WTC11 (cell line): ENCODE measurements around the gene PA2G4. TPM values are rescaled to one million over a fixed set of nuclear protein-coding genes. Genes with fewer than 3 reads are reported as not detected.

Experiments
- ATAC-seq: fragments of 200-7000 bp; cut with Tn5 transposase; 2 replicates; pipeline ENCODE4 v1.10.0; 2021; ENCODE audit warnings: mild to moderate bottlenecking, moderate library complexity
- CTCF ChIA-PET: fragments of 300-600 bp; sonication (Branson Sonifier 250); formaldehyde crosslinking; loops from one replicate; lab custom pipeline; 2021; ENCODE audit warnings: antibody characterized with exemption; lab: Charles Lee
- POLR2A ChIA-PET: fragments of 350-600 bp; sonication (Branson Sonifier 250); formaldehyde crosslinking; loops from one replicate; lab custom pipeline; 2021; ENCODE audit warnings: antibody characterized with exemption; lab: Charles Lee
- DNase-seq: peaks from one replicate; pipeline ENCODE4 v3.0.0; 2021; ENCODE audit warnings: low spot score
- H3K27ac Mint-ChIP-seq: 2 replicates; pipeline ENCODE4 v1.8.0; 2021; ENCODE audit warnings: mixed read lengths
- H3K27me3 Mint-ChIP-seq: 2 replicates; pipeline ENCODE4 v1.8.0; 2021; ENCODE audit warnings: low read depth, mild to moderate bottlenecking, moderate library complexity, mixed read lengths
- H3K36me3 Mint-ChIP-seq: 2 replicates; pipeline ENCODE4 v1.8.0; 2021; ENCODE audit warnings: mixed read lengths
- H3K4me1 Mint-ChIP-seq: 2 replicates; pipeline ENCODE4 v1.8.0; 2022; ENCODE audit warnings: mixed read lengths
- H3K4me3 Mint-ChIP-seq: 2 replicates; pipeline ENCODE4 v1.8.0; 2021; ENCODE audit warnings: mild to moderate bottlenecking, moderate library complexity, mixed read lengths
- H3K9me3 Mint-ChIP-seq: 2 replicates; pipeline ENCODE4 v1.8.0; 2021; ENCODE audit warnings: mixed read lengths
- NFE2L1 ChIP-seq: sonication (generic); formaldehyde crosslinking; IDR thresholded peaks from 2 replicates; pipeline ENCODE4 v1.8.1; 2023; ENCODE audit warnings: missing genetic modification reagents
- NFYB ChIP-seq: sonication (generic); formaldehyde crosslinking; conservative IDR thresholded peaks from 2 replicates; pipeline ENCODE4 v1.8.0; 2022; ENCODE audit warnings: low read depth, missing genetic modification reagents
- NR2C2 ChIP-seq: sonication (generic); formaldehyde crosslinking; IDR thresholded peaks from 2 replicates; pipeline ENCODE4 v1.8.0; 2022; ENCODE audit warnings: mild to moderate bottlenecking, missing genetic modification reagents
- OVOL2 ChIP-seq: fragments of 250-450 bp; sonication (Bioruptor Pico); IDR thresholded peaks from 2 replicates; pipeline ENCODE4 v1.9.0; 2021; ENCODE audit warnings: mild to moderate bottlenecking, borderline replicate concordance
- RORB ChIP-seq: fragments of 250-450 bp; sonication (Bioruptor Pico); IDR thresholded peaks from 2 replicates; pipeline ENCODE4 v1.9.0; 2021; ENCODE audit warnings: mild to moderate bottlenecking
- ZNF232 ChIP-seq: sonication (generic); formaldehyde crosslinking; IDR thresholded peaks from 2 replicates; pipeline ENCODE4 v1.8.0; 2022; ENCODE audit warnings: mild to moderate bottlenecking, missing genetic modification reagents
- total RNA-seq: library from RNA; stranded (reverse); gene quantifications from 3 replicates; pipeline ENCODE4 v1.2.3, GENCODE V29; 2021
- TF ChIP-seq, protein P1 (sequence below): sonication (generic); formaldehyde crosslinking; IDR thresholded peaks from 2 replicates; pipeline ENCODE4 v1.8.0; 2022; ENCODE audit warnings: mild to moderate bottlenecking, missing genetic modification reagents
- TF ChIP-seq, protein P2 (sequence below): sonication (generic); formaldehyde crosslinking; IDR thresholded peaks from 2 replicates; pipeline ENCODE4 v1.8.1; 2022; ENCODE audit warnings: missing genetic modification reagents, borderline replicate concordance
- TF ChIP-seq, protein P3 (sequence below): sonication (generic); formaldehyde crosslinking; IDR thresholded peaks from 2 replicates; pipeline ENCODE4 v1.8.1; 2023; ENCODE audit warnings: mild to moderate bottlenecking, missing genetic modification reagents
- TF ChIP-seq, protein P4 (sequence below): sonication (generic); formaldehyde crosslinking; IDR thresholded peaks from 2 replicates; pipeline ENCODE4 v1.8.0; 2023; ENCODE audit warnings: mild to moderate bottlenecking, missing genetic modification reagents
- TF ChIP-seq, protein P5 (sequence below): sonication (generic); formaldehyde crosslinking; IDR thresholded peaks from 2 replicates; pipeline ENCODE4 v1.8.1; 2023; ENCODE audit warnings: mild to moderate bottlenecking, missing genetic modification reagents, moderate library complexity
- TF ChIP-seq, protein P6 (sequence below): fragments of 250-450 bp; sonication (Bioruptor Pico); IDR thresholded peaks from 2 replicates; pipeline ENCODE4 v1.9.0; 2021; ENCODE audit warnings: mild to moderate bottlenecking
- TF ChIP-seq, protein P7 (sequence below): sonication (generic); formaldehyde crosslinking; IDR thresholded peaks from 2 replicates; pipeline ENCODE4 v1.8.1; 2023; ENCODE audit warnings: mild to moderate bottlenecking, missing genetic modification reagents
- TF ChIP-seq, protein P8 (sequence below): sonication (generic); formaldehyde crosslinking; IDR thresholded peaks from 2 replicates; pipeline ENCODE4 v1.8.0; 2022; ENCODE audit warnings: mild to moderate bottlenecking, missing genetic modification reagents
- TF ChIP-seq, protein P9 (sequence below): fragments of 250-450 bp; sonication (Bioruptor Pico); IDR thresholded peaks from 2 replicates; pipeline ENCODE4 v1.8.0; 2021; ENCODE audit warnings: mild to moderate bottlenecking
- TF ChIP-seq, protein P10 (sequence below): sonication (generic); formaldehyde crosslinking; conservative IDR thresholded peaks from 2 replicates; pipeline ENCODE4 v1.8.1; 2022; ENCODE audit warnings: mild to moderate bottlenecking, missing genetic modification reagents

Gene PA2G4
- total RNA-seq, 1 experiment from 2014 or later: 249 TPM

DNA sequence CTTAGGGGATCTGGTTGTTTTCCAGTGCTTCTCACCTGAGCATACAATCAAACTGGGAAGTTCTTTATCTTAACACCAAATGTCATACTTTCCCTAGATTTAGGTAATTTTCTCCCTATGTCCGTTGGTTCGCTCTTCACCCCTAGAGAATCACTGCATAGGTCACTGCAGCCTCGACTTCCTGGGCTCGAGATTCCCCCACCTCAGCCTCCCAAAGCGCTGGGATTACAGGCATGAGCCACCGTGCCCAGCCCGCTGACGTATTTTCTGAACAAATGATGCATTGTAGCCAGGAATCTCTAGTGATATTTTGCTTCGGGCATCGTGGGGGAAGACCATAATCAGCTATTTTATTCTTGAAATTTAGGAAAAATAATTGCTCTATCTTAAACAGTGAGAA is 11.0 kb downstream of the PA2G4 start:
- CTCF ChIA-PET: interaction anchor here (0.8 to 1.2 kb wide), 3 partner anchors 11 to 74 kb away, joined by 3 to 4 read pairs (median 3); partner anchors contain the start of gene SMARCC2
- H3K36me3 Mint-ChIP-seq: peaks cover 50% of the 10 kb centered on the region
- POLR2A ChIA-PET: interaction anchor here (0.7 to 1.8 kb wide), 3 partner anchors 11 to 74 kb away, joined by 3 to 8 read pairs (median 3); partner anchors contain the start of genes PA2G4 and SMARCC2
- no peaks in the 10 kb centered on the region for H3K27me3 Mint-ChIP-seq
- no peaks in the 10 kb centered on the region for H3K9me3 Mint-ChIP-seq
- DNase-seq: no peak
- TF ChIP-seq, protein P1, sequence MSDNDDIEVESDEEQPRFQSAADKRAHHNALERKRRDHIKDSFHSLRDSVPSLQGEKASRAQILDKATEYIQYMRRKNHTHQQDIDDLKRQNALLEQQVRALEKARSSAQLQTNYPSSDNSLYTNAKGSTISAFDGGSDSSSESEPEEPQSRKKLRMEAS: no peak
- TF ChIP-seq, protein P2, sequence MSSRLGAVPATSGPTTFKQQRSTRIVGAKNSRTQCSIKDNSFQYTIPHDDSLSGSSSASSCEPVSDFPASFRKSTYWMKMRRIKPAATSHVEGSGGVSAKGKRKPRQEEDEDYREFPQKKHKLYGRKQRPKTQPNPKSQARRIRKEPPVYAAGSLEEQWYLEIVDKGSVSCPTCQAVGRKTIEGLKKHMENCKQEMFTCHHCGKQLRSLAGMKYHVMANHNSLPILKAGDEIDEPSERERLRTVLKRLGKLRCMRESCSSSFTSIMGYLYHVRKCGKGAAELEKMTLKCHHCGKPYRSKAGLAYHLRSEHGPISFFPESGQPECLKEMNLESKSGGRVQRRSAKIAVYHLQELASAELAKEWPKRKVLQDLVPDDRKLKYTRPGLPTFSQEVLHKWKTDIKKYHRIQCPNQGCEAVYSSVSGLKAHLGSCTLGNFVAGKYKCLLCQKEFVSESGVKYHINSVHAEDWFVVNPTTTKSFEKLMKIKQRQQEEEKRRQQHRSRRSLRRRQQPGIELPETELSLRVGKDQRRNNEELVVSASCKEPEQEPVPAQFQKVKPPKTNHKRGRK: no peak
- no peak for TF ChIP-seq ZNF232 (CRISPR knock-in tag)
- TF ChIP-seq, protein P3, sequence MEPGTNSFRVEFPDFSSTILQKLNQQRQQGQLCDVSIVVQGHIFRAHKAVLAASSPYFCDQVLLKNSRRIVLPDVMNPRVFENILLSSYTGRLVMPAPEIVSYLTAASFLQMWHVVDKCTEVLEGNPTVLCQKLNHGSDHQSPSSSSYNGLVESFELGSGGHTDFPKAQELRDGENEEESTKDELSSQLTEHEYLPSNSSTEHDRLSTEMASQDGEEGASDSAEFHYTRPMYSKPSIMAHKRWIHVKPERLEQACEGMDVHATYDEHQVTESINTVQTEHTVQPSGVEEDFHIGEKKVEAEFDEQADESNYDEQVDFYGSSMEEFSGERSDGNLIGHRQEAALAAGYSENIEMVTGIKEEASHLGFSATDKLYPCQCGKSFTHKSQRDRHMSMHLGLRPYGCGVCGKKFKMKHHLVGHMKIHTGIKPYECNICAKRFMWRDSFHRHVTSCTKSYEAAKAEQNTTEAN (CRISPR knock-in tag): no peak
- TF ChIP-seq, protein P4, sequence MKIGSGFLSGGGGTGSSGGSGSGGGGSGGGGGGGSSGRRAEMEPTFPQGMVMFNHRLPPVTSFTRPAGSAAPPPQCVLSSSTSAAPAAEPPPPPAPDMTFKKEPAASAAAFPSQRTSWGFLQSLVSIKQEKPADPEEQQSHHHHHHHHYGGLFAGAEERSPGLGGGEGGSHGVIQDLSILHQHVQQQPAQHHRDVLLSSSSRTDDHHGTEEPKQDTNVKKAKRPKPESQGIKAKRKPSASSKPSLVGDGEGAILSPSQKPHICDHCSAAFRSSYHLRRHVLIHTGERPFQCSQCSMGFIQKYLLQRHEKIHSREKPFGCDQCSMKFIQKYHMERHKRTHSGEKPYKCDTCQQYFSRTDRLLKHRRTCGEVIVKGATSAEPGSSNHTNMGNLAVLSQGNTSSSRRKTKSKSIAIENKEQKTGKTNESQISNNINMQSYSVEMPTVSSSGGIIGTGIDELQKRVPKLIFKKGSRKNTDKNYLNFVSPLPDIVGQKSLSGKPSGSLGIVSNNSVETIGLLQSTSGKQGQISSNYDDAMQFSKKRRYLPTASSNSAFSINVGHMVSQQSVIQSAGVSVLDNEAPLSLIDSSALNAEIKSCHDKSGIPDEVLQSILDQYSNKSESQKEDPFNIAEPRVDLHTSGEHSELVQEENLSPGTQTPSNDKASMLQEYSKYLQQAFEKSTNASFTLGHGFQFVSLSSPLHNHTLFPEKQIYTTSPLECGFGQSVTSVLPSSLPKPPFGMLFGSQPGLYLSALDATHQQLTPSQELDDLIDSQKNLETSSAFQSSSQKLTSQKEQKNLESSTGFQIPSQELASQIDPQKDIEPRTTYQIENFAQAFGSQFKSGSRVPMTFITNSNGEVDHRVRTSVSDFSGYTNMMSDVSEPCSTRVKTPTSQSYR (CRISPR knock-in tag): no peak
- no peak for TF ChIP-seq NFE2L1
- no peak for TF ChIP-seq NR2C2 (CRISPR knock-in tag)
- TF ChIP-seq, protein P5, sequence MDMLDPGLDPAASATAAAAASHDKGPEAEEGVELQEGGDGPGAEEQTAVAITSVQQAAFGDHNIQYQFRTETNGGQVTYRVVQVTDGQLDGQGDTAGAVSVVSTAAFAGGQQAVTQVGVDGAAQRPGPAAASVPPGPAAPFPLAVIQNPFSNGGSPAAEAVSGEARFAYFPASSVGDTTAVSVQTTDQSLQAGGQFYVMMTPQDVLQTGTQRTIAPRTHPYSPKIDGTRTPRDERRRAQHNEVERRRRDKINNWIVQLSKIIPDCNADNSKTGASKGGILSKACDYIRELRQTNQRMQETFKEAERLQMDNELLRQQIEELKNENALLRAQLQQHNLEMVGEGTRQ (CRISPR knock-in tag): no peak
- TF ChIP-seq, protein P6, sequence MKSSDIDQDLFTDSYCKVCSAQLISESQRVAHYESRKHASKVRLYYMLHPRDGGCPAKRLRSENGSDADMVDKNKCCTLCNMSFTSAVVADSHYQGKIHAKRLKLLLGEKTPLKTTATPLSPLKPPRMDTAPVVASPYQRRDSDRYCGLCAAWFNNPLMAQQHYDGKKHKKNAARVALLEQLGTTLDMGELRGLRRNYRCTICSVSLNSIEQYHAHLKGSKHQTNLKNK: no peak
- TF ChIP-seq, protein P7, sequence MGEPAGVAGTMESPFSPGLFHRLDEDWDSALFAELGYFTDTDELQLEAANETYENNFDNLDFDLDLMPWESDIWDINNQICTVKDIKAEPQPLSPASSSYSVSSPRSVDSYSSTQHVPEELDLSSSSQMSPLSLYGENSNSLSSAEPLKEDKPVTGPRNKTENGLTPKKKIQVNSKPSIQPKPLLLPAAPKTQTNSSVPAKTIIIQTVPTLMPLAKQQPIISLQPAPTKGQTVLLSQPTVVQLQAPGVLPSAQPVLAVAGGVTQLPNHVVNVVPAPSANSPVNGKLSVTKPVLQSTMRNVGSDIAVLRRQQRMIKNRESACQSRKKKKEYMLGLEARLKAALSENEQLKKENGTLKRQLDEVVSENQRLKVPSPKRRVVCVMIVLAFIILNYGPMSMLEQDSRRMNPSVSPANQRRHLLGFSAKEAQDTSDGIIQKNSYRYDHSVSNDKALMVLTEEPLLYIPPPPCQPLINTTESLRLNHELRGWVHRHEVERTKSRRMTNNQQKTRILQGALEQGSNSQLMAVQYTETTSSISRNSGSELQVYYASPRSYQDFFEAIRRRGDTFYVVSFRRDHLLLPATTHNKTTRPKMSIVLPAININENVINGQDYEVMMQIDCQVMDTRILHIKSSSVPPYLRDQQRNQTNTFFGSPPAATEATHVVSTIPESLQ (CRISPR knock-in tag): no peak
- TF ChIP-seq, all 79 proteins: peak for 0
- no peak for ATAC-seq
- H3K4me1 Mint-ChIP-seq: peaks cover 21% of the 10 kb centered on the region
- peak overlapping the region; percentile 100 for H3K27ac Mint-ChIP-seq
- peak overlapping the region; percentile 100 for H3K4me3 Mint-ChIP-seq

DNA sequence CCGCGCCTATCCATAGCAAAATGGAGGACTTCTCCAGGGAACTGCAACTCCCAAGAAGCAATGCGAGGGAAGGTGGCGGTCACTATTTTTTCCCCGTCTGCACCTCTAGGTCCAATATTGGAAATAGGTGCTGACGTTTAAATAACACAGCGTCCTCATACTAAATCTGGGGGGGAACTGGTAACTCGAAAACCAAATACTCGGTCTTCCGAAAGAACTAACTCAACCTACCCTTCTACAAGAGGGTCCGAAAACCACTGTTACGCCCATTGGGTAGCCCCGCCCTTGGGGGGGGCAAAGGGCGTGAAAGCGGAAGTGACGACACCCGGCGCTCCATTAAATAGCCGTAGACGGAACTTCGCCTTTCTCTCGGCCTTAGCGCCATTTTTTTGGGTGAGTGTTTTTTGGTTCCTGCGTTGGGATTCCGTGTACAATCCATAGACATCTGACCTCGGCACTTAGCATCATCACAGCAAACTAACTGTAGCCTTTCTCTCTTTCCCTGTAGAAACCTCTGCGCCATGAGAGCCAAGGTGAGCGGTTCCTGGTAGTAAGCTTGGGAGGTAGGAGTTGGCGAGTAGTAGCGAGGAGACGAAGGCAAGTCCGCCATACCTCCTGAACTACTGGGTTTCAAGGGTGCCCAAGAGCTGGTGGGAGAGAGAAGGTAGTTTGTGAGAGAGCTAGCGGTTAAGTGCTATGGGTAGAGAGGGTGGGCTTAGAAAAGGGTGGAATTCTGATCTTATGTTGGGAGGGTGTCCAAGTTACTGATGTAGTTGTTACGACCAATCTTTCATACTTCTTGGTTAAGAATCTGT is 12.1 kb downstream of the PA2G4 start, which contains the start of gene RPL41:
Gene RPL41, plus strand, starts transcription at position 367 of the 815 bp plus-strand sequence.
- Mint-ChIP-seq H3K27me3 (no peaks in the 10 kb centered on the region), H3K36me3 (peaks cover 48% of the 10 kb centered on the region), H3K27ac (peak within 1 kb of the TSS; percentile 100), H3K4me1 (peaks cover 21% of the 10 kb centered on the region), H3K4me3 (peak within 1 kb of the TSS; percentile 100), H3K9me3 (no peaks in the 10 kb centered on the region)
- POLR2A ChIA-PET: interaction anchor here (0.7 to 3.6 kb wide), 6 partner anchors 12 to 73 kb away, joined by 3 to 71 read pairs (median 8); partner anchors contain the start of genes ESYT1, MYL6B, PA2G4 and SMARCC2
- peak; percentile 9 for ATAC-seq
- CTCF ChIA-PET: interaction anchor here (0.8 to 2.1 kb wide), 3 partner anchors 12 to 72 kb away, joined by 3 to 24 read pairs (median 3); partner anchors contain the start of genes PA2G4 and SMARCC2
- DNase-seq: peak; percentile 91
- TF ChIP-seq, protein P8, sequence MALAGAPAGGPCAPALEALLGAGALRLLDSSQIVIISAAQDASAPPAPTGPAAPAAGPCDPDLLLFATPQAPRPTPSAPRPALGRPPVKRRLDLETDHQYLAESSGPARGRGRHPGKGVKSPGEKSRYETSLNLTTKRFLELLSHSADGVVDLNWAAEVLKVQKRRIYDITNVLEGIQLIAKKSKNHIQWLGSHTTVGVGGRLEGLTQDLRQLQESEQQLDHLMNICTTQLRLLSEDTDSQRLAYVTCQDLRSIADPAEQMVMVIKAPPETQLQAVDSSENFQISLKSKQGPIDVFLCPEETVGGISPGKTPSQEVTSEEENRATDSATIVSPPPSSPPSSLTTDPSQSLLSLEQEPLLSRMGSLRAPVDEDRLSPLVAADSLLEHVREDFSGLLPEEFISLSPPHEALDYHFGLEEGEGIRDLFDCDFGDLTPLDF (CRISPR knock-in tag): 0 out of 2 replicates have a peak, but pooled peaks have one; percentile 31
- TF ChIP-seq, protein P9, sequence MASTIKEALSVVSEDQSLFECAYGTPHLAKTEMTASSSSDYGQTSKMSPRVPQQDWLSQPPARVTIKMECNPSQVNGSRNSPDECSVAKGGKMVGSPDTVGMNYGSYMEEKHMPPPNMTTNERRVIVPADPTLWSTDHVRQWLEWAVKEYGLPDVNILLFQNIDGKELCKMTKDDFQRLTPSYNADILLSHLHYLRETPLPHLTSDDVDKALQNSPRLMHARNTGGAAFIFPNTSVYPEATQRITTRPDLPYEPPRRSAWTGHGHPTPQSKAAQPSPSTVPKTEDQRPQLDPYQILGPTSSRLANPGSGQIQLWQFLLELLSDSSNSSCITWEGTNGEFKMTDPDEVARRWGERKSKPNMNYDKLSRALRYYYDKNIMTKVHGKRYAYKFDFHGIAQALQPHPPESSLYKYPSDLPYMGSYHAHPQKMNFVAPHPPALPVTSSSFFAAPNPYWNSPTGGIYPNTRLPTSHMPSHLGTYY: peak; percentile 89; the same call in 1 of the 2 replicates
- TF ChIP-seq OVOL2 (CRISPR knock-in tag) (no peak), NFYB (CRISPR knock-in tag) (no peak), RORB (CRISPR knock-in tag) (0 out of 2 replicates have a peak, but pooled peaks have one; percentile 43)
- TF ChIP-seq, protein P10, sequence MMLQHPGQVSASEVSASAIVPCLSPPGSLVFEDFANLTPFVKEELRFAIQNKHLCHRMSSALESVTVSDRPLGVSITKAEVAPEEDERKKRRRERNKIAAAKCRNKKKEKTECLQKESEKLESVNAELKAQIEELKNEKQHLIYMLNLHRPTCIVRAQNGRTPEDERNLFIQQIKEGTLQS (CRISPR knock-in tag): no peak
- TF ChIP-seq, protein P1: peak; percentile 87
- TF ChIP-seq, protein P3 (CRISPR knock-in tag): no peak
